ENCODE results near the gene LIX1.

DNA sequence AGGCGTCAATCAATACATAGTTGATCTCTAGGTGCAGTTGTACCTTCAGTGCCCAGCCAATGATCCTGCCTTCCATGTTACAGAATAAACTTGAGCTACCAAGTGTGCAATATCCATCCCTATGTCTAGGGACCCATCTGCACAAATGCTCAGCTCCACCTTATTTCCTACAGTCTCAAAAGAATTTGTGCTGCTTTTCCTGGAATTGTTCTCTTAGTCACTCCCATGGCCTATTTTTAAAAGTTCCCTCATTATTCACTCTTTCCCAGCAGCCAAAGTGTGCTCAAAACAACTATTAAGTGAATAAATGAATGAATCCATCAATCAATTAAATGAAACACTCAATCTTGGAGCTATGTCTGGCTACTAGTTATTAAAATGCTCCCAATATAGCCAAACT, 14.7 kb downstream of the LIX1 start:
- TF ChIP-seq, protein P1, sequence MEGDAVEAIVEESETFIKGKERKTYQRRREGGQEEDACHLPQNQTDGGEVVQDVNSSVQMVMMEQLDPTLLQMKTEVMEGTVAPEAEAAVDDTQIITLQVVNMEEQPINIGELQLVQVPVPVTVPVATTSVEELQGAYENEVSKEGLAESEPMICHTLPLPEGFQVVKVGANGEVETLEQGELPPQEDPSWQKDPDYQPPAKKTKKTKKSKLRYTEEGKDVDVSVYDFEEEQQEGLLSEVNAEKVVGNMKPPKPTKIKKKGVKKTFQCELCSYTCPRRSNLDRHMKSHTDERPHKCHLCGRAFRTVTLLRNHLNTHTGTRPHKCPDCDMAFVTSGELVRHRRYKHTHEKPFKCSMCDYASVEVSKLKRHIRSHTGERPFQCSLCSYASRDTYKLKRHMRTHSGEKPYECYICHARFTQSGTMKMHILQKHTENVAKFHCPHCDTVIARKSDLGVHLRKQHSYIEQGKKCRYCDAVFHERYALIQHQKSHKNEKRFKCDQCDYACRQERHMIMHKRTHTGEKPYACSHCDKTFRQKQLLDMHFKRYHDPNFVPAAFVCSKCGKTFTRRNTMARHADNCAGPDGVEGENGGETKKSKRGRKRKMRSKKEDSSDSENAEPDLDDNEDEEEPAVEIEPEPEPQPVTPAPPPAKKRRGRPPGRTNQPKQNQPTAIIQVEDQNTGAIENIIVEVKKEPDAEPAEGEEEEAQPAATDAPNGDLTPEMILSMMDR (IDR thresholded peaks at IDR 0.05), result no peak
- no peak for TF ChIP-seq POLR2A (IDR thresholded peaks at IDR 0.05)
